Coronary artery (tissue), 2 donors: ENCODE results near the gene UBE3B.
A peak's percentile ranks its signal among the peaks of the same experiment; 100 is the strongest.

Experiments
- DNase-seq: peaks from one replicate; pipeline ENCODE4 v3.0.0-alpha.2; 2017; ENCODE audit warnings: low spot score
- H3K27ac ChIP-seq, 2 donors: fragments of 200-600 bp; sonication (generic); one replicate each; pipeline ENCODE4 v1.5.1; 2016 to 2019
- H3K4me3 ChIP-seq: fragments of 200-600 bp; sonication (generic); 2 replicates; pipeline ENCODE4 v1.5.1; 2016; ENCODE audit warnings: mild to moderate bottlenecking, moderate library complexity
- CTCF ChIP-seq: fragments of 200-600 bp; sonication (generic); IDR thresholded peaks from one replicate; pipeline ENCODE4 v1.5.1; 2019; ENCODE audit warnings: antibody characterized with exemption

UBE3B gene

GRCh38 chr12:109450980-109451379 is 26.5 kb upstream of the UBE3B start:
- Histone ChIP-seq H3K27ac (peak overlapping the region in 1 of 2 donors; percentile 45), H3K4me3 (no peak overlapping the region)
- TF ChIP-seq CTCF, result no peak
- no peak for DNase-seq

- DNase-seq, result no peak
- H3K27ac ChIP-seq, result peak overlapping the region in 1 of 2 donors; percentile 45
- TF ChIP-seq CTCF, result no peak
These were observed 26.0 kb upstream of the UBE3B start for GRCh38 chr12:109451400-109451799.

GRCh38 chr12:109452489-109452888 is 24.9 kb upstream of the UBE3B start:
- Histone ChIP-seq H3K27ac (no peak overlapping the region), H3K4me3 (no peak overlapping the region)
- no peak for TF ChIP-seq CTCF
- no peak for DNase-seq

More at GRCh38 chr12:109451400-109451799, 26.0 kb upstream of the UBE3B start:
- H3K4me3 ChIP-seq, result no peak overlapping the region

- Histone ChIP-seq H3K4me3 (no peak overlapping the region), H3K27ac (peak overlapping the region in 1 of 2 donors; percentile 99)
- no peak for TF ChIP-seq CTCF
- no peak for DNase-seq
These were observed 21.7 kb upstream of the UBE3B start for GRCh38 chr12:109455706-109456105.

- DNase-seq, result no peak
- no peak overlapping the region for H3K4me3 ChIP-seq
- H3K27ac ChIP-seq, result peak overlapping the region; percentile 96 to 99
- no peak for TF ChIP-seq CTCF
These were observed 19.3 kb upstream of the UBE3B start for GRCh38 chr12:109458086-109458485.

- DNase-seq, result no peak
- Histone ChIP-seq H3K4me3 (no peak overlapping the region), H3K27ac (peak overlapping the region; percentile 96 to 99)
- no peak for TF ChIP-seq CTCF
These were observed 18.6 kb upstream of the UBE3B start for GRCh38 chr12:109458771-109459208.

- peak overlapping the region; percentile 96 to 99 for H3K27ac ChIP-seq
- H3K4me3 ChIP-seq, result no peak overlapping the region
- TF ChIP-seq CTCF, result no peak
- no peak for DNase-seq
These were observed 18.2 kb upstream of the UBE3B start for GRCh38 chr12:109459247-109459646.
